K562 (cell line): ENCODE measurements around the gene TRIM38. TPM values are rescaled to one million over a fixed set of nuclear protein-coding genes. Genes with fewer than 3 reads are reported as not detected.

ENCODE experiments used
- ATF2 ChIP-seq: sonication (generic); formaldehyde crosslinking; IDR thresholded peaks from 2 replicates; pipeline ENCODE4 v1.8.1; 2022; ENCODE audit warnings: missing genetic modification reagents
- FOXM1 ChIP-seq, 2 experiments: fragments of 450-650 bp in 1 of 2; sonication (generic) in 1 of 2; formaldehyde crosslinking in 1 of 2; IDR thresholded peaks; 2 replicates each; pipeline versions ENCODE4 v1.6.1 to v1.9.0; 2017 to 2022; ENCODE audit warnings: low read depth in 2 of 2, mild to moderate bottlenecking in 2 of 2, missing genetic modification reagents in 1 of 2, moderate library complexity in 1 of 2
- MAFG ChIP-seq: fragments of 450-650 bp; conservative IDR thresholded peaks from 2 replicates; pipeline ENCODE4 v1.6.1; 2016; ENCODE audit warnings: missing genetic modification characterization, missing compliant biosample characterization
- NKRF ChIP-seq: fragments of 450-650 bp; IDR thresholded peaks from 2 replicates; pipeline ENCODE4 v1.6.1; 2016; ENCODE audit warnings: borderline replicate concordance
- RUNX1 ChIP-seq: sonication (generic); IDR thresholded peaks from 2 replicates; pipeline ENCODE4 v1.6.1; 2016; ENCODE audit warnings: antibody characterized with exemption, low read depth
- ZNF696 ChIP-seq: fragments of 250-450 bp; sonication (Bioruptor Pico); conservative IDR thresholded peaks from 2 replicates; pipeline ENCODE4 v1.4.0; 2020; ENCODE audit warnings: mild to moderate bottlenecking, moderate library complexity
- polyA plus RNA-seq, 8 experiments: library from polyadenylated mRNA; depleted of rRNA in 4 of 8; stranded (reverse) in 5 of 8; unstranded in 3 of 8; fragments of >200 nt; fragmentation: Nextera tagmentation in 2 of 8; fragmentation: Illumina TruSeq in 1 of 8; extraction: Ambion mirVana in 2 of 8; extraction: Trizol in 1 of 8; gene quantifications; 2 replicates each; pipeline versions ENCODE4 v1.2.1 to v1.2.3, GENCODE V29; 2011 to 2014; ENCODE audit warnings: inconsistent platforms in 1 of 8, missing spikeins in 1 of 8
- total RNA-seq, 7 experiments: library from RNA; depleted of rRNA in 6 of 7; stranded (reverse); fragments of >200 nt in 6 of 7; fragmentation: Illumina TruSeq in 2 of 7; extraction: Trizol in 2 of 7; gene quantifications; 2 replicates each; pipeline versions ENCODE4 v1.2.1 to v1.2.3, GENCODE V29; 2011 to 2021; ENCODE audit warnings: low replicate concordance in 1 of 7
- TF ChIP-seq, protein P1 (sequence below): fragments of 250-450 bp; sonication (Bioruptor Pico); IDR thresholded peaks from 2 replicates; pipeline ENCODE4 v1.4.0; 2020
- TF ChIP-seq, protein P2 (sequence below): fragments of 250-450 bp; sonication (Bioruptor Pico); IDR thresholded peaks from 2 replicates; pipeline ENCODE4 v1.8.0; 2021; ENCODE audit warnings: moderate library complexity, mild to moderate bottlenecking, inconsistent platforms
- TF ChIP-seq, protein P3 (sequence below): sonication (generic); formaldehyde crosslinking; IDR thresholded peaks from 2 replicates; pipeline ENCODE4 v1.8.1; 2023; ENCODE audit warnings: mild to moderate bottlenecking, missing genetic modification reagents

TRIM38 gene
- total and polyA plus RNA-seq, 9 of the 15 experiments (the other 6 are each of a cell fraction or from before 2014, with no cell fraction given): 1.7 to 6.7 (median 6.3) TPM

- TF ChIP-seq, protein P1, sequence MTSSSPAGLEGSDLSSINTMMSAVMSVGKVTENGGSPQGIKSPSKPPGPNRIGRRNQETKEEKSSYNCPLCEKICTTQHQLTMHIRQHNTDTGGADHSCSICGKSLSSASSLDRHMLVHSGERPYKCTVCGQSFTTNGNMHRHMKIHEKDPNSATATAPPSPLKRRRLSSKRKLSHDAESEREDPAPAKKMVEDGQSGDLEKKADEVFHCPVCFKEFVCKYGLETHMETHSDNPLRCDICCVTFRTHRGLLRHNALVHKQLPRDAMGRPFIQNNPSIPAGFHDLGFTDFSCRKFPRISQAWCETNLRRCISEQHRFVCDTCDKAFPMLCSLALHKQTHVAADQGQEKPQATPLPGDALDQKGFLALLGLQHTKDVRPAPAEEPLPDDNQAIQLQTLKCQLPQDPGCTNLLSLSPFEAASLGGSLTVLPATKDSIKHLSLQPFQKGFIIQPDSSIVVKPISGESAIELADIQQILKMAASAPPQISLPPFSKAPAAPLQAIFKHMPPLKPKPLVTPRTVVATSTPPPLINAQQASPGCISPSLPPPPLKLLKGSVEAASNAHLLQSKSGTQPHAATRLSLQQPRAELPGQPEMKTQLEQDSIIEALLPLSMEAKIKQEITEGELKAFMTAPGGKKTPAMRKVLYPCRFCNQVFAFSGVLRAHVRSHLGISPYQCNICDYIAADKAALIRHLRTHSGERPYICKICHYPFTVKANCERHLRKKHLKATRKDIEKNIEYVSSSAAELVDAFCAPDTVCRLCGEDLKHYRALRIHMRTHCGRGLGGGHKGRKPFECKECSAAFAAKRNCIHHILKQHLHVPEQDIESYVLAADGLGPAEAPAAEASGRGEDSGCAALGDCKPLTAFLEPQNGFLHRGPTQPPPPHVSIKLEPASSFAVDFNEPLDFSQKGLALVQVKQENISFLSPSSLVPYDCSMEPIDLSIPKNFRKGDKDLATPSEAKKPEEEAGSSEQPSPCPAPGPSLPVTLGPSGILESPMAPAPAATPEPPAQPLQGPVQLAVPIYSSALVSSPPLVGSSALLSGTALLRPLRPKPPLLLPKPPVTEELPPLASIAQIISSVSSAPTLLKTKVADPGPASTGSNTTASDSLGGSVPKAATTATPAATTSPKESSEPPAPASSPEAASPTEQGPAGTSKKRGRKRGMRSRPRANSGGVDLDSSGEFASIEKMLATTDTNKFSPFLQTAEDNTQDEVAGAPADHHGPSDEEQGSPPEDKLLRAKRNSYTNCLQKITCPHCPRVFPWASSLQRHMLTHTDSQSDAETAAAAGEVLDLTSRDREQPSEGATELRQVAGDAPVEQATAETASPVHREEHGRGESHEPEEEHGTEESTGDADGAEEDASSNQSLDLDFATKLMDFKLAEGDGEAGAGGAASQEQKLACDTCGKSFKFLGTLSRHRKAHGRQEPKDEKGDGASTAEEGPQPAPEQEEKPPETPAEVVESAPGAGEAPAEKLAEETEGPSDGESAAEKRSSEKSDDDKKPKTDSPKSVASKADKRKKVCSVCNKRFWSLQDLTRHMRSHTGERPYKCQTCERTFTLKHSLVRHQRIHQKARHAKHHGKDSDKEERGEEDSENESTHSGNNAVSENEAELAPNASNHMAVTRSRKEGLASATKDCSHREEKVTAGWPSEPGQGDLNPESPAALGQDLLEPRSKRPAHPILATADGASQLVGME (CRISPR knock-in tag): 0 out of 2 replicates have a peak, but pooled peaks have one; percentile 62
- TF ChIP-seq RUNX1 (peak; percentile 89), ZNF696 (CRISPR knock-in tag) (peak; percentile 80), MAFG (tag) (no peak; the same call in none of the 2 replicates), FOXM1 (IDR thresholded peaks at IDR 0.05; ENCODE audit: low read depth) (no peak; the same call in 1 of the 2 replicates), FOXM1 (CRISPR knock-in tag; IDR thresholded peaks at IDR 0.05; ENCODE audit: low read depth) (peak; percentile 71), NKRF (peak; percentile 93; the same call in 1 of the 2 replicates), ATF2 (CRISPR knock-in tag) (no peak)
- TF ChIP-seq, protein P2, sequence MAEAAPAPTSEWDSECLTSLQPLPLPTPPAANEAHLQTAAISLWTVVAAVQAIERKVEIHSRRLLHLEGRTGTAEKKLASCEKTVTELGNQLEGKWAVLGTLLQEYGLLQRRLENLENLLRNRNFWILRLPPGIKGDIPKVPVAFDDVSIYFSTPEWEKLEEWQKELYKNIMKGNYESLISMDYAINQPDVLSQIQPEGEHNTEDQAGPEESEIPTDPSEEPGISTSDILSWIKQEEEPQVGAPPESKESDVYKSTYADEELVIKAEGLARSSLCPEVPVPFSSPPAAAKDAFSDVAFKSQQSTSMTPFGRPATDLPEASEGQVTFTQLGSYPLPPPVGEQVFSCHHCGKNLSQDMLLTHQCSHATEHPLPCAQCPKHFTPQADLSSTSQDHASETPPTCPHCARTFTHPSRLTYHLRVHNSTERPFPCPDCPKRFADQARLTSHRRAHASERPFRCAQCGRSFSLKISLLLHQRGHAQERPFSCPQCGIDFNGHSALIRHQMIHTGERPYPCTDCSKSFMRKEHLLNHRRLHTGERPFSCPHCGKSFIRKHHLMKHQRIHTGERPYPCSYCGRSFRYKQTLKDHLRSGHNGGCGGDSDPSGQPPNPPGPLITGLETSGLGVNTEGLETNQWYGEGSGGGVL (CRISPR knock-in tag): no peak
- TF ChIP-seq, protein P3, sequence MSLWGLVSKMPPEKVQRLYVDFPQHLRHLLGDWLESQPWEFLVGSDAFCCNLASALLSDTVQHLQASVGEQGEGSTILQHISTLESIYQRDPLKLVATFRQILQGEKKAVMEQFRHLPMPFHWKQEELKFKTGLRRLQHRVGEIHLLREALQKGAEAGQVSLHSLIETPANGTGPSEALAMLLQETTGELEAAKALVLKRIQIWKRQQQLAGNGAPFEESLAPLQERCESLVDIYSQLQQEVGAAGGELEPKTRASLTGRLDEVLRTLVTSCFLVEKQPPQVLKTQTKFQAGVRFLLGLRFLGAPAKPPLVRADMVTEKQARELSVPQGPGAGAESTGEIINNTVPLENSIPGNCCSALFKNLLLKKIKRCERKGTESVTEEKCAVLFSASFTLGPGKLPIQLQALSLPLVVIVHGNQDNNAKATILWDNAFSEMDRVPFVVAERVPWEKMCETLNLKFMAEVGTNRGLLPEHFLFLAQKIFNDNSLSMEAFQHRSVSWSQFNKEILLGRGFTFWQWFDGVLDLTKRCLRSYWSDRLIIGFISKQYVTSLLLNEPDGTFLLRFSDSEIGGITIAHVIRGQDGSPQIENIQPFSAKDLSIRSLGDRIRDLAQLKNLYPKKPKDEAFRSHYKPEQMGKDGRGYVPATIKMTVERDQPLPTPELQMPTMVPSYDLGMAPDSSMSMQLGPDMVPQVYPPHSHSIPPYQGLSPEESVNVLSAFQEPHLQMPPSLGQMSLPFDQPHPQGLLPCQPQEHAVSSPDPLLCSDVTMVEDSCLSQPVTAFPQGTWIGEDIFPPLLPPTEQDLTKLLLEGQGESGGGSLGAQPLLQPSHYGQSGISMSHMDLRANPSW (CRISPR knock-in tag): peak; percentile 77; the same call in 1 of the 2 replicates
Observed at GRCh38 chr6:26026833-26027490, 64.4 kb downstream of the TRIM38 start (continued).
